ENCODE data around the gene GPR17. TPM values are rescaled to one million over a fixed set of nuclear protein-coding genes. Genes with fewer than 3 reads are reported as not detected.
A peak's percentile ranks its signal among the peaks of the same experiment; 100 is the strongest.

GPR17 gene
- total and polyA plus RNA-seq, 10 donors = 0.09 to 1.9 (median 0.24) TPM; not detected in 4

- H3K27me3 ChIP-seq (replicated peaks in 1 of 7) = no peaks in the 10 kb centered on the region
- no peak overlapping the region for H3K27ac ChIP-seq
- peaks cover 0 to 7% (median 0%) of the 10 kb centered on the region in 6 donors for H3K4me1 ChIP-seq
- 88 to 95% (median 92%) methylated on average over 11 of the region's 11 CpGs for WGBS, 5 donors
- DNase-seq = peak; percentile 56
- H3K4me3 ChIP-seq = no peak overlapping the region
- intact Hi-C loops (cut with DNase I; ENCODE audit: low total_unique reads) = no loop called here
- TF ChIP-seq CTCF (IDR thresholded peaks at IDR 0.05 in 8 of 11, conservative IDR thresholded peaks at IDR 0.05 in 3 of 11) (no peak), POLR2AphosphoS5 (IDR thresholded peaks at IDR 0.05) (no peak), POLR2A (IDR thresholded peaks at IDR 0.05) (no peak)
- peaks cover 0 to 9% (median 0%) of the 10 kb centered on the region in 6 donors for H3K36me3 ChIP-seq
- peaks cover 0 to 33% (median 20%) of the 10 kb centered on the region in 8 donors for H3K9me3 ChIP-seq
Measured at GRCh38 chr2:127611076-127611925, 34.7 kb upstream of the GPR17 start.

GRCh38 chr2:127612111-127612822 lies 33.7 kb upstream of the GPR17 start:
- Histone ChIP-seq H3K36me3 (peaks cover 0 to 4% (median 0%) of the 10 kb centered on the region in 6 donors), H3K4me3 (no peak overlapping the region), H3K27me3 (replicated peaks in 1 of 7) (no peaks in the 10 kb centered on the region), H3K4me1 (peaks cover 0 to 12% (median 0%) of the 10 kb centered on the region in 6 donors), H3K9me3 (peaks cover 0 to 33% (median 20%) of the 10 kb centered on the region in 8 donors), H3K27ac (no peak overlapping the region)
- peak; percentile 52 for DNase-seq
- 89 to 97% (median 93%) methylated on average over 9 to 13 of the region's 13 CpGs for WGBS, 5 donors
- intact Hi-C loops (cut with DNase I; ENCODE audit: low total_unique reads) = no loop called here
- no peak for TF ChIP-seq CTCF (IDR thresholded peaks at IDR 0.05 in 8 of 11, conservative IDR thresholded peaks at IDR 0.05 in 3 of 11)

GRCh38 chr2:127614246-127614645 lies 31.7 kb upstream of the GPR17 start:
- Histone ChIP-seq H3K27me3 (replicated peaks in 1 of 7) (no peaks in the 10 kb centered on the region), H3K4me1 (peaks cover 0 to 12% (median 0%) of the 10 kb centered on the region in 6 donors), H3K9me3 (peaks cover 0 to 33% (median 20%) of the 10 kb centered on the region in 8 donors), H3K27ac (no peak overlapping the region), H3K36me3 (no peaks in the 10 kb centered on the region), H3K4me3 (no peak overlapping the region)
- intact Hi-C loops (cut with DNase I; ENCODE audit: low total_unique reads) = no loop called here
- TF ChIP-seq POLR2AphosphoS5 (IDR thresholded peaks at IDR 0.05) (no peak), POLR2A (IDR thresholded peaks at IDR 0.05) (no peak), CTCF (IDR thresholded peaks at IDR 0.05 in 8 of 11, conservative IDR thresholded peaks at IDR 0.05 in 3 of 11) (no peak)
- WGBS, 5 donors = 82 to 97% (median 91%) methylated on average over 2 of the region's 2 CpGs
- DNase-seq = no peak

- 68 to 86% (median 84%) methylated on average over 3 of the region's 3 CpGs for WGBS, 5 donors
- Histone ChIP-seq H3K9me3 (peaks cover 0 to 33% (median 20%) of the 10 kb centered on the region in 8 donors), H3K27me3 (replicated peaks in 1 of 7) (no peaks in the 10 kb centered on the region), H3K27ac (no peak overlapping the region), H3K4me3 (no peak overlapping the region), H3K36me3 (no peaks in the 10 kb centered on the region), H3K4me1 (peaks cover 0 to 17% (median 0%) of the 10 kb centered on the region in 6 donors)
- no peak for DNase-seq
- TF ChIP-seq POLR2AphosphoS5 (IDR thresholded peaks at IDR 0.05) = no peak
- TF ChIP-seq POLR2A (IDR thresholded peaks at IDR 0.05) = no peak
- TF ChIP-seq CTCF (IDR thresholded peaks at IDR 0.05 in 8 of 11, conservative IDR thresholded peaks at IDR 0.05 in 3 of 11) = no peak
- intact Hi-C loops (cut with DNase I; ENCODE audit: low total_unique reads) = no loop called here
Measured at GRCh38 chr2:127614731-127615130, 31.2 kb upstream of the GPR17 start.

Data from spleen (tissue), 11 donors.